T-helper 2 cell treated with Interferon-gamma antibody and Interleukin-4, amounts not matched to agents 5 μg/mL and 100 μg/mL, for 36 hours (primary cell): ENCODE measurements around the gene ZNF133.
"Not testable (repeated sequence)": the region's sequence is repeated elsewhere in the genome, so short reads cannot be mapped to it uniquely, and the experiment has no call there.

ENCODE experiments used
- DNase-seq: peaks from one replicate; pipeline ENCODE4 v3.0.0; 2021; ENCODE audit warnings: low spot score
- H3K27ac Mint-ChIP-seq: one replicate; pipeline ENCODE4 v1.8.0; 2021; ENCODE audit warnings: mild to moderate bottlenecking, mixed read lengths
- H3K27me3 Mint-ChIP-seq: one replicate; pipeline ENCODE4 v1.8.0; 2021; ENCODE audit warnings: low read depth, mixed read lengths
- H3K36me3 Mint-ChIP-seq: one replicate; pipeline ENCODE4 v1.8.0; 2021; ENCODE audit warnings: low read depth, mixed read lengths
- H3K4me1 Mint-ChIP-seq: one replicate; pipeline ENCODE4 v1.8.0; 2021; ENCODE audit warnings: low read depth, mixed read lengths
- H3K4me3 Mint-ChIP-seq: one replicate; pipeline ENCODE4 v1.8.0; 2022; ENCODE audit warnings: mild to moderate bottlenecking, moderate library complexity, mixed read lengths
- H3K9me3 Mint-ChIP-seq: one replicate; pipeline ENCODE4 v1.8.0; 2021; ENCODE audit warnings: mixed read lengths

ZNF133 gene

GRCh38 chr20:18266282-18266681, 22.0 kb upstream of the ZNF133 start:
- Mint-ChIP-seq H3K4me3 (no peak overlapping the region), H3K27me3 (peaks cover 9% of the 10 kb centered on the region), H3K36me3 (no peaks in the 10 kb centered on the region), H3K4me1 (no peaks in the 10 kb centered on the region), H3K9me3 (no peaks in the 10 kb centered on the region), H3K27ac (no peak overlapping the region)
- DNase-seq: no peak

GRCh38 chr20:18267815-18268214, 20.5 kb upstream of the ZNF133 start:
- Mint-ChIP-seq H3K36me3 (no peaks in the 10 kb centered on the region), H3K9me3 (no peaks in the 10 kb centered on the region), H3K4me1 (no peaks in the 10 kb centered on the region), H3K27me3 (peaks cover 12% of the 10 kb centered on the region), H3K4me3 (no peak overlapping the region), H3K27ac (no peak overlapping the region)
- DNase-seq: no peak

- Mint-ChIP-seq H3K36me3 (no peaks in the 10 kb centered on the region), H3K27ac (no peak overlapping the region), H3K4me1 (no peaks in the 10 kb centered on the region), H3K9me3 (no peaks in the 10 kb centered on the region), H3K4me3 (no peak overlapping the region), H3K27me3 (peaks cover 37% of the 10 kb centered on the region)
- DNase-seq: no peak
These were observed 17.2 kb upstream of the ZNF133 start for GRCh38 chr20:18271160-18271559.

GRCh38 chr20:18272451-18272850, 15.9 kb upstream of the ZNF133 start:
- H3K27ac Mint-ChIP-seq: no peak overlapping the region
- H3K36me3 Mint-ChIP-seq: no peaks in the 10 kb centered on the region
- H3K4me1 Mint-ChIP-seq: peaks cover 2% of the 10 kb centered on the region
- no peaks in the 10 kb centered on the region for H3K9me3 Mint-ChIP-seq
- DNase-seq: no peak
- H3K4me3 Mint-ChIP-seq: no peak overlapping the region
- H3K27me3 Mint-ChIP-seq: peaks cover 34% of the 10 kb centered on the region

- no peak for DNase-seq
- Mint-ChIP-seq H3K27me3 (peaks cover 30% of the 10 kb centered on the region), H3K4me1 (peaks cover 2% of the 10 kb centered on the region), H3K36me3 (no peaks in the 10 kb centered on the region), H3K9me3 (no peaks in the 10 kb centered on the region), H3K4me3 (no peak overlapping the region), H3K27ac (no peak overlapping the region)
These were observed 14.6 kb upstream of the ZNF133 start for GRCh38 chr20:18273738-18274137.

GRCh38 chr20:18275960-18276359, 12.4 kb upstream of the ZNF133 start:
- H3K27ac Mint-ChIP-seq, H3K4me1 Mint-ChIP-seq, H3K36me3 Mint-ChIP-seq, H3K4me3 Mint-ChIP-seq, DNase-seq, H3K9me3 Mint-ChIP-seq: not testable (repeated sequence)
- H3K27me3 Mint-ChIP-seq: peaks cover 44% of the 10 kb centered on the region

- peak; percentile 69 for DNase-seq
- no peaks in the 10 kb centered on the region for H3K9me3 Mint-ChIP-seq
- no peak overlapping the region for H3K4me3 Mint-ChIP-seq
- peaks cover 2% of the 10 kb centered on the region for H3K4me1 Mint-ChIP-seq
- peaks cover 45% of the 10 kb centered on the region for H3K27me3 Mint-ChIP-seq
- H3K27ac Mint-ChIP-seq: no peak overlapping the region
- H3K36me3 Mint-ChIP-seq: no peaks in the 10 kb centered on the region
These were observed 11.5 kb upstream of the ZNF133 start for GRCh38 chr20:18276821-18277220.

GRCh38 chr20:18279242-18279641, 9.1 kb upstream of the ZNF133 start:
- peaks cover 50% of the 10 kb centered on the region for H3K27me3 Mint-ChIP-seq
- no peak overlapping the region for H3K27ac Mint-ChIP-seq
- H3K4me3 Mint-ChIP-seq: no peak overlapping the region
- no peaks in the 10 kb centered on the region for H3K9me3 Mint-ChIP-seq
- no peaks in the 10 kb centered on the region for H3K36me3 Mint-ChIP-seq
- no peak for DNase-seq
- peaks cover 2% of the 10 kb centered on the region for H3K4me1 Mint-ChIP-seq

GRCh38 chr20:18284805-18285533, 3.4 kb upstream of the ZNF133 start:
- peaks cover 21% of the 10 kb centered on the region for H3K9me3 Mint-ChIP-seq
- H3K4me3 Mint-ChIP-seq: no peak overlapping the region
- peaks cover 11% of the 10 kb centered on the region for H3K4me1 Mint-ChIP-seq
- peaks cover 6% of the 10 kb centered on the region for H3K36me3 Mint-ChIP-seq
- H3K27ac Mint-ChIP-seq: no peak overlapping the region
- no peak for DNase-seq
- H3K27me3 Mint-ChIP-seq: peaks cover 34% of the 10 kb centered on the region

GRCh38 chr20:18287546-18287914, 797 bp upstream of the ZNF133 start:
- peaks cover 18% of the 10 kb centered on the region for H3K36me3 Mint-ChIP-seq
- H3K9me3 Mint-ChIP-seq: peaks cover 21% of the 10 kb centered on the region
- H3K27me3 Mint-ChIP-seq: peaks cover 18% of the 10 kb centered on the region
- H3K4me3 Mint-ChIP-seq: peak overlapping the region; percentile 98
- DNase-seq: no peak
- H3K4me1 Mint-ChIP-seq: peaks cover 16% of the 10 kb centered on the region
- peak overlapping the region; percentile 99 for H3K27ac Mint-ChIP-seq

- Mint-ChIP-seq H3K4me3 (peak overlapping the region; percentile 98), H3K9me3 (peaks cover 21% of the 10 kb centered on the region), H3K27ac (peak overlapping the region; percentile 99), H3K36me3 (peaks cover 21% of the 10 kb centered on the region), H3K27me3 (peaks cover 10% of the 10 kb centered on the region), H3K4me1 (peaks cover 16% of the 10 kb centered on the region)
- DNase-seq: no peak
These were observed 481 bp downstream of the ZNF133 start for GRCh38 chr20:18288749-18289267.

GRCh38 chr20:18289306-18289705, 979 bp downstream of the ZNF133 start:
- Mint-ChIP-seq H3K36me3 (peaks cover 23% of the 10 kb centered on the region), H3K27ac (peak overlapping the region; percentile 99), H3K9me3 (peaks cover 21% of the 10 kb centered on the region), H3K4me3 (peak overlapping the region; percentile 98), H3K4me1 (peaks cover 16% of the 10 kb centered on the region), H3K27me3 (peaks cover 5% of the 10 kb centered on the region)
- DNase-seq: no peak

GRCh38 chr20:18299364-18299763, 11.0 kb downstream of the ZNF133 start:
- H3K36me3 Mint-ChIP-seq: peaks cover 14% of the 10 kb centered on the region
- H3K4me1 Mint-ChIP-seq: peaks cover 1% of the 10 kb centered on the region
- no peak overlapping the region for H3K27ac Mint-ChIP-seq
- no peak overlapping the region for H3K4me3 Mint-ChIP-seq
- DNase-seq: no peak
- H3K27me3 Mint-ChIP-seq: no peaks in the 10 kb centered on the region
- H3K9me3 Mint-ChIP-seq: peaks cover 10% of the 10 kb centered on the region

GRCh38 chr20:18304618-18305017, 16.3 kb downstream of the ZNF133 start:
- H3K27me3 Mint-ChIP-seq: no peaks in the 10 kb centered on the region
- H3K36me3 Mint-ChIP-seq: peaks cover 6% of the 10 kb centered on the region
- H3K27ac Mint-ChIP-seq: no peak overlapping the region
- H3K4me1 Mint-ChIP-seq: peaks cover 4% of the 10 kb centered on the region
- no peak overlapping the region for H3K4me3 Mint-ChIP-seq
- no peak for DNase-seq
- H3K9me3 Mint-ChIP-seq: no peaks in the 10 kb centered on the region

GRCh38 chr20:18307301-18307700, 19.0 kb downstream of the ZNF133 start:
- H3K4me1 Mint-ChIP-seq: peaks cover 2% of the 10 kb centered on the region
- no peak overlapping the region for H3K27ac Mint-ChIP-seq
- peaks cover 5% of the 10 kb centered on the region for H3K36me3 Mint-ChIP-seq
- H3K9me3 Mint-ChIP-seq: no peaks in the 10 kb centered on the region
- no peak for DNase-seq
- H3K27me3 Mint-ChIP-seq: no peaks in the 10 kb centered on the region
- no peak overlapping the region for H3K4me3 Mint-ChIP-seq
